K562 (cell line): ENCODE measurements around the gene TTC13. TPM values are rescaled to one million over a fixed set of nuclear protein-coding genes. Genes with fewer than 3 reads are reported as not detected.

Experiments
- CBX5 ChIP-seq: IDR thresholded peaks from 2 replicates; pipeline ENCODE4 v1.6.1; 2014; ENCODE audit warnings: low read depth, borderline replicate concordance
- CC2D1A ChIP-seq: fragments of 450-650 bp; IDR thresholded peaks from 2 replicates; pipeline ENCODE4 v1.6.1; 2017; ENCODE audit warnings: mild to moderate bottlenecking
- ELF2 ChIP-seq: fragments of 250-450 bp; sonication (Bioruptor Pico); IDR thresholded peaks from 2 replicates; pipeline ENCODE4 v1.5.0; 2021; ENCODE audit warnings: mild to moderate bottlenecking
- EP300 ChIP-seq: IDR thresholded peaks from 2 replicates; pipeline ENCODE4 v1.6.1; 2012; ENCODE audit warnings: low read length, improper control_type of control experiment
- FOXP1 ChIP-seq: sonication (generic); formaldehyde crosslinking; IDR thresholded peaks from 2 replicates; pipeline ENCODE4 v1.8.0; 2022; ENCODE audit warnings: mild to moderate bottlenecking, missing genetic modification reagents
- HINFP ChIP-seq: fragments of 450-650 bp; conservative IDR thresholded peaks from 2 replicates; pipeline ENCODE4 v1.6.1; 2016; ENCODE audit warnings: missing genetic modification characterization, low read depth, mild to moderate bottlenecking, control low read depth, missing compliant biosample characterization
- HNRNPK ChIP-seq: fragments of 200-400 bp; formaldehyde crosslinking; IDR thresholded peaks from one replicate; pipeline ENCODE4 v1.6.1; 2018; ENCODE audit warnings: mild to moderate bottlenecking, low read depth, low read length; ENCODE audit not compliant: poor library complexity, severe bottlenecking
- KAT8 ChIP-seq: fragments of 450-650 bp; IDR thresholded peaks from 2 replicates; pipeline ENCODE4 v1.6.1; 2016; ENCODE audit warnings: low read depth, mild to moderate bottlenecking
- L3MBTL2 ChIP-seq: fragments of 450-650 bp; IDR thresholded peaks from 2 replicates; pipeline ENCODE4 v1.6.1; 2016; ENCODE audit warnings: mild to moderate bottlenecking, moderate library complexity
- NR0B1 ChIP-seq: fragments of 450-650 bp; IDR thresholded peaks from one replicate; pipeline ENCODE4 v1.6.1; 2018; ENCODE audit warnings: mild to moderate bottlenecking, moderate library complexity; ENCODE audit not compliant: partially characterized antibody
- POLR3G ChIP-seq: IDR thresholded peaks from 2 replicates; pipeline ENCODE4 v1.6.1; 2011; ENCODE audit not compliant: insufficient read length, insufficient replicate concordance; ENCODE audit errors: extremely low read depth
- RHOXF2B ChIP-seq: fragments of 250-450 bp; sonication (Bioruptor Pico); conservative IDR thresholded peaks from 2 replicates; pipeline ENCODE4 v1.5.1; 2021
- SIX5 ChIP-seq, 2 experiments: IDR thresholded peaks; 2 replicates each; pipeline ENCODE4 v1.6.1; 2011; ENCODE audit warnings: low read length in 2 of 2, borderline replicate concordance in 1 of 2, low read depth in 1 of 2, mild to moderate bottlenecking in 1 of 2, moderate library complexity in 1 of 2; ENCODE audit not compliant: insufficient read depth in 1 of 2
- TAF15 ChIP-seq: fragments of 200-400 bp; formaldehyde crosslinking; IDR thresholded peaks from 2 replicates; pipeline ENCODE4 v1.6.1; 2017; ENCODE audit warnings: mild to moderate bottlenecking, low read depth, low read length, moderate library complexity
- THRA ChIP-seq: fragments of 450-650 bp; IDR thresholded peaks from 2 replicates; pipeline ENCODE4 v1.6.1; 2017; ENCODE audit warnings: mild to moderate bottlenecking, moderate library complexity
- USF2 ChIP-seq: sonication (generic); formaldehyde crosslinking; IDR thresholded peaks from 2 replicates; pipeline ENCODE4 v1.5.0; 2020; ENCODE audit warnings: missing genetic modification reagents
- ZNF133 ChIP-seq: fragments of 250-450 bp; sonication (Bioruptor Pico); IDR thresholded peaks from 2 replicates; pipeline ENCODE4 v1.4.0; 2020; ENCODE audit warnings: mild to moderate bottlenecking
- ZNF23 ChIP-seq: fragments of 250-450 bp; sonication (Bioruptor Pico); IDR thresholded peaks from 2 replicates; pipeline ENCODE4 v1.4.0; 2020; ENCODE audit warnings: mild to moderate bottlenecking
- ZNF274 ChIP-seq: IDR thresholded peaks from 2 replicates; pipeline ENCODE4 v1.6.1; 2011; ENCODE audit warnings: low read depth, mild to moderate bottlenecking, low read length, moderate library complexity, borderline replicate concordance
- ZNF316 ChIP-seq: fragments of 450-650 bp; IDR thresholded peaks from 2 replicates; pipeline ENCODE4 v1.6.1; 2016
- ZNF586 ChIP-seq: fragments of 450-650 bp; formaldehyde crosslinking; conservative IDR thresholded peaks from 2 replicates; pipeline ENCODE4 v1.4.0; 2020; ENCODE audit warnings: mild to moderate bottlenecking, moderate library complexity
- ZSCAN32 ChIP-seq: fragments of 450-650 bp; formaldehyde crosslinking; IDR thresholded peaks from 2 replicates; pipeline ENCODE4 v1.4.0; 2020; ENCODE audit warnings: mild to moderate bottlenecking, moderate library complexity
- polyA plus RNA-seq, 8 experiments: library from polyadenylated mRNA; depleted of rRNA in 4 of 8; stranded (reverse) in 5 of 8; unstranded in 3 of 8; fragments of >200 nt; fragmentation: Nextera tagmentation in 2 of 8; fragmentation: Illumina TruSeq in 1 of 8; extraction: Ambion mirVana in 2 of 8; extraction: Trizol in 1 of 8; gene quantifications; 2 replicates each; pipeline versions ENCODE4 v1.2.1 to v1.2.3, GENCODE V29; 2011 to 2014; ENCODE audit warnings: inconsistent platforms in 1 of 8, missing spikeins in 1 of 8
- total RNA-seq, 7 experiments: library from RNA; depleted of rRNA in 6 of 7; stranded (reverse); fragments of >200 nt in 6 of 7; fragmentation: Illumina TruSeq in 2 of 7; extraction: Trizol in 2 of 7; gene quantifications; 2 replicates each; pipeline versions ENCODE4 v1.2.1 to v1.2.3, GENCODE V29; 2011 to 2021; ENCODE audit warnings: low replicate concordance in 1 of 7

TTC13 gene
- total and polyA plus RNA-seq, 9 of the 15 experiments (the other 6 are each of a cell fraction or from before 2014, with no cell fraction given): 1.7 to 13.8 (median 9.6) TPM

GRCh38 chr1:230978491-230979388, at the start of gene TTC13, which contains the start of gene ARV1 (continued):
- TF ChIP-seq L3MBTL2 (peak; percentile 87), EP300 (peak; percentile 33; the same call in 1 of the 2 replicates), ZNF586 (CRISPR knock-in tag) (no peak), SIX5 (IDR thresholded peaks at IDR 0.05; ENCODE audit: borderline replicate concordance in 1 of 2, insufficient read depth in 1 of 2, low read depth in 1 of 2, low read length in 2 of 2) (peak; percentile 93 to 95), USF2 (CRISPR knock-in tag) (0 out of 2 replicates have a peak, but pooled peaks have one; percentile 28), POLR3G (no peak), KAT8 (no peak), ZNF316 (no peak), ZNF23 (CRISPR knock-in tag) (no peak), RHOXF2B (CRISPR knock-in tag) (no peak), CBX5 (no peak), NR0B1 (no peak), ZNF274 (no peak), ZSCAN32 (CRISPR knock-in tag) (no peak), TAF15 (no peak), FOXP1 (peak; percentile 93), CC2D1A (peak; percentile 25; the same call in 1 of the 2 replicates), ELF2 (CRISPR knock-in tag) (peak; percentile 93), ZNF133 (CRISPR knock-in tag) (no peak), HNRNPK (no peak), HINFP (no peak), THRA (no peak)
